Adrenal gland (tissue), 12 donors: ENCODE results near the gene PDZRN3. TPM values are rescaled to one million over a fixed set of nuclear protein-coding genes. Genes with fewer than 3 reads are reported as not detected.
"Not testable (repeated sequence)": the region's sequence is repeated elsewhere in the genome, so short reads cannot be mapped to it uniquely, and the experiment has no call there.

Source experiments
- DNase-seq, 7 donors: peaks; one replicate each; pipeline ENCODE4 v3.0.0-alpha.2; 2019 to 2020
- H3K27ac ChIP-seq, 5 donors: fragments of 200-600 bp; sonication (generic) in 4 of 5; 1 replicate in 3 of 5; 2 replicates in 2 of 5; pipeline versions ENCODE4 v1.5.1 to v1.8.0; 2016 to 2020; ENCODE audit warnings: mild to moderate bottlenecking in 1 of 5
- H3K27me3 ChIP-seq: fragments of 200-600 bp; 2 replicates; pipeline ENCODE4 v1.8.0; 2021
- H3K36me3 ChIP-seq, 2 donors: fragments of 200-600 bp; replicated peaks in 1 of 2; 1 replicate in 1 of 2; 2 replicates in 1 of 2; pipeline versions ENCODE4 v1.5.1 to v1.8.0; 2018 to 2022
- H3K4me1 ChIP-seq, 2 donors: fragments of 200-600 bp; replicated peaks in 1 of 2; 1 replicate in 1 of 2; 2 replicates in 1 of 2; pipeline versions ENCODE4 v1.5.1 to v1.8.0; 2018 to 2021
- H3K4me3 ChIP-seq, 4 donors: fragments of 200-600 bp; sonication (generic) in 3 of 4; one replicate each; pipeline ENCODE4 v1.5.1; 2016 to 2018
- H3K9me3 ChIP-seq, 3 donors: fragments of 200-600 bp; sonication (generic) in 1 of 3; replicated peaks in 1 of 3; 1 replicate in 2 of 3; 2 replicates in 1 of 3; pipeline versions ENCODE4 v1.5.1 to v1.8.0; 2016 to 2021
- CTCF ChIP-seq, 6 experiments: fragments of 450-650 bp in 4 of 6; fragments of 200-600 bp in 2 of 6; sonication (generic) in 1 of 6; IDR thresholded peaks; 1 replicate in 5 of 6; 2 replicates in 1 of 6; pipeline versions ENCODE4 v1.5.1 to v1.8.0; 2016 to 2021; ENCODE audit warnings: antibody characterized with exemption in 6 of 6, mild to moderate bottlenecking in 2 of 6, moderate library complexity in 1 of 6
- POLR2A ChIP-seq, 2 donors: fragments of 450-650 bp; IDR thresholded peaks; one replicate each; pipeline ENCODE4 v1.6.1; 2017; ENCODE audit warnings: antibody characterized with exemption in 2 of 2, mild to moderate bottlenecking in 2 of 2, moderate library complexity in 1 of 2
- WGBS, 4 donors: extraction: QIAGEN DNeasy Blood & Tissue Kit in 2 of 4; methylation state at CpG; one replicate each; pipeline versions ENCODE4 v1.1.5 to v1.1.7; 2013 to 2017; 5-methylcytosine and 5-hydroxymethylcytosine counted together
- intact Hi-C, 2 donors: fragments of 100-400 bp; cut with DNase I; formaldehyde crosslinking; loops; one replicate each; pipeline versions ENCODE4 v1.14.1 to v1.15.0; 2022 to 2023
- polyA plus RNA-seq, 3 donors: library from polyadenylated mRNA; stranded (reverse); fragments of 200-250 nt in 2 of 3; fragments of 350-450 nt in 1 of 3; fragmentation: Illumina TruSeq in 1 of 3; extraction: RNeasy Lipid Tissue Mini Kit (QIAGEN cat#74804) in 1 of 3; gene quantifications; one replicate each; pipeline ENCODE4 v1.2.3, GENCODE V29; 2013 to 2014
- total RNA-seq, 9 donors: library from RNA; depleted of rRNA in 4 of 9; stranded (reverse); fragments of >200 nt in 4 of 9; fragments of 120-200 nt in 1 of 9; fragmentation: NEBNext Ultra II Directional in 1 of 9; extraction: Animal tissue kit (Norgen Biotek cat#: 25700) in 1 of 9; gene quantifications; one replicate each; pipeline versions ENCODE4 v1.1.0 to v1.2.4, GENCODE V29; 2013 to 2023
- donor health status: healthy with polysubstance abuse.
- donor health status: Bipolar disorder and iron deficiency.
- donor health status: DM: yes; HTN: yes; CAD: no.
- donor health status: DM: no; HTN: no; CAD: no.
- donor health status: DM: no; HTN: no; CAD: no.
- donor health status: DM: yes; HTN: yes; CAD: no.

PDZRN3 gene
- total and polyA plus RNA-seq, 12 donors, result 11.5 to 126 (median 64.1) TPM

GRCh38 chr3:73568371-73568862, 56.3 kb downstream of the PDZRN3 start:
- Histone ChIP-seq H3K9me3 (no peaks in the 10 kb centered on the region), H3K27ac (no peak overlapping the region), H3K4me3 (no peak overlapping the region), H3K27me3 (no peaks in the 10 kb centered on the region), H3K4me1 (peaks cover 0 to 5% of the 10 kb centered on the region in 2 donors), H3K36me3 (no peaks in the 10 kb centered on the region)
- DNase-seq, result no peak
- WGBS, 4 donors, result 93 to 95% (median 93%) methylated on average over 5 of the region's 5 CpGs
- TF ChIP-seq POLR2A (IDR thresholded peaks at IDR 0.05) (no peak), CTCF (IDR thresholded peaks at IDR 0.05) (no peak)
- intact Hi-C loops, result no loop called here

GRCh38 chr3:73565374-73565773, 59.4 kb downstream of the PDZRN3 start:
- DNase-seq, H3K9me3 ChIP-seq, H3K27me3 ChIP-seq, H3K36me3 ChIP-seq, H3K4me1 ChIP-seq, H3K4me3 ChIP-seq, H3K27ac ChIP-seq, intact Hi-C loops: not testable (repeated sequence)
- 95 to 97% (median 96%) methylated on average over 12 of the region's 12 CpGs for WGBS, 4 donors

- Histone ChIP-seq H3K4me3 (no peak overlapping the region), H3K36me3 (no peaks in the 10 kb centered on the region), H3K27ac (peak overlapping the region in 1 of 5 donors; percentile 49), H3K27me3 (no peaks in the 10 kb centered on the region), H3K4me1 (peaks cover 7 to 8% of the 10 kb centered on the region in 2 donors), H3K9me3 (no peaks in the 10 kb centered on the region)
- TF ChIP-seq POLR2A (IDR thresholded peaks at IDR 0.05), result no peak
- TF ChIP-seq CTCF (IDR thresholded peaks at IDR 0.05), result no peak
- intact Hi-C loops, result no loop called here
- no peak for DNase-seq
- WGBS, 4 donors, result 76 to 86% (median 82%) methylated on average over 3 of the region's 3 CpGs
Measured at GRCh38 chr3:73563896-73564582, 60.7 kb downstream of the PDZRN3 start.

- H3K4me3 ChIP-seq, result no peak overlapping the region
- no peaks in the 10 kb centered on the region for H3K36me3 ChIP-seq
- WGBS, 4 donors, result 77 to 85% (median 83%) methylated on average over 10 of the region's 10 CpGs
- intact Hi-C loops, result no loop called here
- H3K27ac ChIP-seq, result no peak overlapping the region
- DNase-seq, result no peak
- peaks cover 15 to 23% of the 10 kb centered on the region in 2 donors for H3K4me1 ChIP-seq
- no peaks in the 10 kb centered on the region for H3K9me3 ChIP-seq
- H3K27me3 ChIP-seq, result no peaks in the 10 kb centered on the region
- TF ChIP-seq POLR2A (IDR thresholded peaks at IDR 0.05) (no peak), CTCF (IDR thresholded peaks at IDR 0.05) (no peak)
Measured at GRCh38 chr3:73561494-73561893, 63.2 kb downstream of the PDZRN3 start.

GRCh38 chr3:73559749-73560148, 65.0 kb downstream of the PDZRN3 start:
- Histone ChIP-seq H3K9me3 (no peaks in the 10 kb centered on the region), H3K27me3 (no peaks in the 10 kb centered on the region), H3K4me1 (peaks cover 15 to 29% of the 10 kb centered on the region in 2 donors), H3K36me3 (no peaks in the 10 kb centered on the region), H3K27ac (peak overlapping the region in 1 of 5 donors; percentile 35), H3K4me3 (no peak overlapping the region)
- no peak for DNase-seq
- 83 to 95% (median 92%) methylated on average over 2 of the region's 2 CpGs for WGBS, 4 donors
- TF ChIP-seq CTCF (IDR thresholded peaks at IDR 0.05), result no peak
- no peak for TF ChIP-seq POLR2A (IDR thresholded peaks at IDR 0.05)
- intact Hi-C loops, result no loop called here
